ENCODE results near the gene KLK4.

DNA sequence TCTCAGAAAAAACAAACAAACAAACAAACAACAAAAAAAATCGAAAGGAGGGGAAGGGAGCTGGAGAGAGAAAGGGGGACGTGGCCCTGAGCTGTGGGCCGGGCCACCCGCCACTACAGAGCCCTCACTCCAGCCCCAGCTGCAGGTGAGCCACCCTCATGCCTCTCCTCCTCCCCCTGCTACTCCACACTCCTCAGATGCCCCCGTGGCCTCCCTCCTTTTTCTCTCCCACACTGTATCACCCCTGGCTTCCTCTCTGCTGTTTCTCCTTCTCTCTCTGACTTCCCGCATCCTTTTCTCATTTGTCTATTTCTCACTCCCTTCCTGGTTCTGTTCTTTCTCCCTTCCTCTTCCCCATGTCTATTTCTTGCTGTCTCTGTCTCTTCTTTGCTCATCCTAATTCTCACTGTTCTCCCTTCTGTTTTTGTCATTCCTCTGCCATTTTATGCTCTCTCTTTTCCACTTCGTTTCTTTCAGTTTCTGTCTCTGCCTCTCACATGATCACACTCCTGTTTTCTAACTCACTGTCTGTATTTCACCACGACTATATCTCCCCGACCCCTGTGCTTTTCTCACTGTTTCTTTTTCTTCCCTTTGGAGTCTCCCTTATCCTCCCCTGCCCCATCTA is 35.3 kb downstream of the KLK4 start:
- TF ChIP-seq EZH2 (optimal IDR thresholded peaks at IDR 0.05; ENCODE audit: low read depth, low read length) (no peak), EZH2phosphoT487 (IDR thresholded peaks at IDR 0.05; ENCODE audit: low read length) (no peak)
- TF ChIP-seq, protein P1, sequence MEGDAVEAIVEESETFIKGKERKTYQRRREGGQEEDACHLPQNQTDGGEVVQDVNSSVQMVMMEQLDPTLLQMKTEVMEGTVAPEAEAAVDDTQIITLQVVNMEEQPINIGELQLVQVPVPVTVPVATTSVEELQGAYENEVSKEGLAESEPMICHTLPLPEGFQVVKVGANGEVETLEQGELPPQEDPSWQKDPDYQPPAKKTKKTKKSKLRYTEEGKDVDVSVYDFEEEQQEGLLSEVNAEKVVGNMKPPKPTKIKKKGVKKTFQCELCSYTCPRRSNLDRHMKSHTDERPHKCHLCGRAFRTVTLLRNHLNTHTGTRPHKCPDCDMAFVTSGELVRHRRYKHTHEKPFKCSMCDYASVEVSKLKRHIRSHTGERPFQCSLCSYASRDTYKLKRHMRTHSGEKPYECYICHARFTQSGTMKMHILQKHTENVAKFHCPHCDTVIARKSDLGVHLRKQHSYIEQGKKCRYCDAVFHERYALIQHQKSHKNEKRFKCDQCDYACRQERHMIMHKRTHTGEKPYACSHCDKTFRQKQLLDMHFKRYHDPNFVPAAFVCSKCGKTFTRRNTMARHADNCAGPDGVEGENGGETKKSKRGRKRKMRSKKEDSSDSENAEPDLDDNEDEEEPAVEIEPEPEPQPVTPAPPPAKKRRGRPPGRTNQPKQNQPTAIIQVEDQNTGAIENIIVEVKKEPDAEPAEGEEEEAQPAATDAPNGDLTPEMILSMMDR (IDR thresholded peaks at IDR 0.05; ENCODE audit: low read length): no peak

All from MM.1S (cell line).